GM12873 (cell line): ENCODE measurements around the gene G6PC2.

Experiments used
- CTCF ChIP-seq: IDR thresholded peaks from 2 replicates; pipeline ENCODE4 v1.5.1; 2012; ENCODE audit warnings: low read depth, mild to moderate bottlenecking, moderate library complexity, low read length, control low read depth; ENCODE audit not compliant: insufficient read depth; ENCODE audit errors: missing control alignments

G6PC2 gene

DNA sequence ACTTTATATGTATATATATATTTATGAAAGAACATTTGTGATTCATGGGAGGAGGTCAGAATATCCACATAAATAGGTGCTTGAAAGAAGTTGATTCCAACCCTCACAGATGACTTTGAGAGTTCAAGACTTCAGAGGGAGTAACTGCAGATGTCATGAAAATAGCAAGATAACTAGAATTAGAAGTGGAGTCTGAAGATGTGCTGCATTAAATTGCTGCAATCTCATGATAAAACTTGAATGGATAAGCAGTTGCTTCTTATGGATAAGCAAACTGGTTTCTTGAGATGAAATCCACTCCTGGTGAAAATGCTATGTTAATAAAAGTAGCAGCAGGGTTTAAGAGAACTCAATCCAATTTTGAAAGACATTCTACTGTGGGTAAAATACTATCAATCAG lies 40.2 kb downstream of the G6PC2 start:
- TF ChIP-seq CTCF: no peak

DNA sequence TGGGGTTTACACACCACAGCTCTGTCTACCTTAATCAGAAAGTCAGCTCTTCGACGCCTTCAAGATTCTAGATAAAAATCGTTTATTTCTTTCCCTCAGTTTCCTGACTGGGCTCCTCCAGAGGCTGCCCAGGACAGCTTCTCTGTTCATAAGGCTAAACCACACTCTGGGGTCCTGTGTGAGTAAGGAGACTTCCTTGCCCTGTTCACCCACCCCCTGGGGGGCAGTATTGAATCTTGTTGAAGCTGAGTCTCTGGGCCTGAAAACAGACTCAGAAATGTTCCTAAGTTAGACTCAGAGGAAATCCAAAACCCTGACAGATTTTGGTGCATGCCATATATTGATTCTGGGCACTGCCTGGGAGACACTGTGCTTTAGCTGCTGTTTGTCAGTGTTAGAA lies 43.0 kb downstream of the G6PC2 start:
- peak; percentile 5 for TF ChIP-seq CTCF

DNA sequence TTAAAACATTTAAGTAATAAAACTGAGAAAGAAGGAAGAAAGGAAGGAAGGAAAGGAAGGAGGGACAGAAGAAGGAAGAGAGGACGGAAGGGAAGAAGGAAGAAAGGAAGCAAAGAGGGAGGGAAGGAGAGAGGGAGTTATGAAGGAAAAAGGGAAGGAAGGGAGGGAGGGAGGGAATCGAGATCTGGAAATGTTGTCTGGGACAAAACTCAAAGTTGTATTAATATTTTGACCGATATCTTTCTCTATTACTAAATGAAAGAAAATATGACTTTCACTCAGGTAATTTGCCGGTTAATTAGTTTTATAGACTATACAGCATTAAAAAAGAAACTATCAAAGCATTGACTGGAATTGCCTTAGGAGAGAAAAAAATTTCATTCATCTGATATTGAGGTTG lies 44.4 kb downstream of the G6PC2 start:
- no peak for TF ChIP-seq CTCF

DNA sequence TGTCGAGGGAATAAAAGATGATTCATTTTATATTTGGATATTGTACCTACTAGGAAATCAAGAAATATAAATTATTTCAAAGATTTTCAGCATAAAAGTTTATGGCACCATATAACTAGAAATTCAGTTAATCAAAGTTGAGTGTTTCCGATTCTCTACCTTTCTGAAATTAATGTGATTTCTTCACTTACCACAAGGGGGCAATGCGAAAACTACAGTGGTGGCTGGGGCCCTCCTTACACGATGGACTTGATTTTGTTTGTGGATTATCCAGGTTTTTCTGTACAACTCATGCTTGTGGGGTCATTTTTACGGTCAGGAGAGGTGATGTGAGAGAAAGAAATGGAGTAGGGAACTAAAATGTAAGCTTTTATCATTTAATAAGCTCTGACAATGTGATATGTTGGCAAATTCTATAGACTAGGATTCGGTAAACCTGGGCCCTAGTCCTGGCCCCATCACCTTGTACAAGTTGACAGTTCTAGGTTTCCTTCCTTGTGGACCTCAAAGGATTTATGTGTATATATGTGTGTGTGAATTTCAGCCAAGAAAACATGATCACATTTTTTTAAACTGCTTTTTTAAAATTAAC lies 47.6 kb downstream of the G6PC2 start:
- peak; percentile 64 for TF ChIP-seq CTCF

- no peak for TF ChIP-seq CTCF
These were observed 48.2 kb downstream of the G6PC2 start for GRCh38 chr2:168949324-168949723.

GRCh38 chr2:168951871-168952270 lies 50.8 kb downstream of the G6PC2 start:
- TF ChIP-seq CTCF: no peak

GRCh38 chr2:168952424-168952823 lies 51.3 kb downstream of the G6PC2 start:
- no peak for TF ChIP-seq CTCF
